ENCODE measurements around the gene MS4A15. TPM values are rescaled to one million over a fixed set of nuclear protein-coding genes. Genes with fewer than 3 reads are reported as not detected.

Gene MS4A15
- total and polyA plus RNA-seq, 2 donors (not counting 1 experiment from before 2014, with no cell fraction given): not detected

DNA sequence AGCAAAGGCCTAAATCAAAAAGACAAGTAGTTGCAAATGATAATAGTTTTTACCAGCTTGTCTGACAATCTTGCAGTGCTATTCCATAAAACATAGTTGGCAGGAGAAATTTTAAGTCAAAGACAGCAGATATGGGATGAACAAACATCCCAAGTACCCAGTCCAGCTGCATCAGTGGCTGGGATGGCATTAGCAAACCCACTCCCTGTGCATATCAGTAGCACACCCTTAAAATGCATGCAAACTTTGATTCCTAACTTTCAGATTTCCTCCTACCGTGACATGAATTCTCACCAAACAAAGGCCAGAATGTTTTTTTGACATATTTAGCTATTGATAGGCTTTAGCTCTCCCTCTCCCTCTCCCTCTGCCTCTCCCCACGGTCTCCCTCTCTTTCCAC is 57.4 kb downstream of the MS4A15 start:
- no peak overlapping the region for H3K4me2 ChIP-seq (replicated peaks; ENCODE audit: low read depth, low read length, poor library complexity, severe bottlenecking)
- POLR2A ChIA-PET: no interaction called here
- H3K4me3 ChIP-seq (ENCODE audit: control extremely low read depth in 1 of 5, extremely low read depth in 1 of 5, insufficient read depth in 1 of 5, low read depth in 2 of 5, low read length in 4 of 5): no peak overlapping the region
- no peak for TF ChIP-seq EZH2 (IDR thresholded peaks at IDR 0.05; ENCODE audit: borderline replicate concordance, insufficient read depth, low read depth, low read length, poor library complexity, severe bottlenecking)
- TF ChIP-seq, protein P1, sequence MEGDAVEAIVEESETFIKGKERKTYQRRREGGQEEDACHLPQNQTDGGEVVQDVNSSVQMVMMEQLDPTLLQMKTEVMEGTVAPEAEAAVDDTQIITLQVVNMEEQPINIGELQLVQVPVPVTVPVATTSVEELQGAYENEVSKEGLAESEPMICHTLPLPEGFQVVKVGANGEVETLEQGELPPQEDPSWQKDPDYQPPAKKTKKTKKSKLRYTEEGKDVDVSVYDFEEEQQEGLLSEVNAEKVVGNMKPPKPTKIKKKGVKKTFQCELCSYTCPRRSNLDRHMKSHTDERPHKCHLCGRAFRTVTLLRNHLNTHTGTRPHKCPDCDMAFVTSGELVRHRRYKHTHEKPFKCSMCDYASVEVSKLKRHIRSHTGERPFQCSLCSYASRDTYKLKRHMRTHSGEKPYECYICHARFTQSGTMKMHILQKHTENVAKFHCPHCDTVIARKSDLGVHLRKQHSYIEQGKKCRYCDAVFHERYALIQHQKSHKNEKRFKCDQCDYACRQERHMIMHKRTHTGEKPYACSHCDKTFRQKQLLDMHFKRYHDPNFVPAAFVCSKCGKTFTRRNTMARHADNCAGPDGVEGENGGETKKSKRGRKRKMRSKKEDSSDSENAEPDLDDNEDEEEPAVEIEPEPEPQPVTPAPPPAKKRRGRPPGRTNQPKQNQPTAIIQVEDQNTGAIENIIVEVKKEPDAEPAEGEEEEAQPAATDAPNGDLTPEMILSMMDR (IDR thresholded peaks at IDR 0.05): no peak
- no peak overlapping the region for H3K4me3 Mint-ChIP-seq
- no peaks in the 10 kb centered on the region for H3K36me3 ChIP-seq (replicated peaks in 1 of 2; ENCODE audit: control extremely low read depth in 1 of 2, control insufficient read depth in 1 of 2, extremely low read depth in 1 of 2, insufficient read depth in 2 of 2, low read length in 1 of 2)
- H4K20me1 ChIP-seq (ENCODE audit: control insufficient read depth, insufficient read depth, low read length, poor library complexity, severe bottlenecking): no peaks in the 10 kb centered on the region
- no peak overlapping the region for H3K9ac ChIP-seq (ENCODE audit: low read length)
- no peak for DNase-seq
- ATAC-seq (ENCODE audit: low read depth): no peak
- H2AFZ ChIP-seq (ENCODE audit: insufficient read depth, low read depth, low read length, poor library complexity, severe bottlenecking): no peak overlapping the region
- peaks cover 27% of the 10 kb centered on the region for H3K27me3 Mint-ChIP-seq
- H3K27ac ChIP-seq (ENCODE audit: low read length in 2 of 2): no peak overlapping the region
- intact Hi-C loops (cut with micrococcal nuclease): no loop called here
- peaks cover 6% of the 10 kb centered on the region for H3K9me3 Mint-ChIP-seq (ENCODE audit: insufficient read depth)
- CTCF ChIA-PET: no interaction called here
- H3K79me2 ChIP-seq (ENCODE audit: control insufficient read depth, insufficient read depth, low read length): no peaks in the 10 kb centered on the region
- peaks cover 0 to 20% (median 12%) of the 10 kb centered on the region in 3 donors for H3K9me3 ChIP-seq (ENCODE audit: control extremely low read depth in 1 of 3, control insufficient read depth in 2 of 3, insufficient read depth in 1 of 3, low read length in 2 of 3)
- peaks cover 0 to 3% (median 0%) of the 10 kb centered on the region in 4 experiments for H3K27me3 ChIP-seq (replicated peaks in 1 of 4; ENCODE audit: control extremely low read depth in 1 of 4, control insufficient read depth in 3 of 4, insufficient read depth in 4 of 4, low read length in 3 of 4)
- H3K27ac Mint-ChIP-seq: no peak overlapping the region
- no CpG with 5 or more reads among the region's 2 CpGs for WGBS (ENCODE audit: insufficient coverage)
- H3K4me1 ChIP-seq (ENCODE audit: control insufficient read depth in 2 of 2, insufficient read depth in 2 of 2, low read length in 2 of 2): no peaks in the 10 kb centered on the region
- no peaks in the 10 kb centered on the region for H3K4me1 Mint-ChIP-seq

DNA sequence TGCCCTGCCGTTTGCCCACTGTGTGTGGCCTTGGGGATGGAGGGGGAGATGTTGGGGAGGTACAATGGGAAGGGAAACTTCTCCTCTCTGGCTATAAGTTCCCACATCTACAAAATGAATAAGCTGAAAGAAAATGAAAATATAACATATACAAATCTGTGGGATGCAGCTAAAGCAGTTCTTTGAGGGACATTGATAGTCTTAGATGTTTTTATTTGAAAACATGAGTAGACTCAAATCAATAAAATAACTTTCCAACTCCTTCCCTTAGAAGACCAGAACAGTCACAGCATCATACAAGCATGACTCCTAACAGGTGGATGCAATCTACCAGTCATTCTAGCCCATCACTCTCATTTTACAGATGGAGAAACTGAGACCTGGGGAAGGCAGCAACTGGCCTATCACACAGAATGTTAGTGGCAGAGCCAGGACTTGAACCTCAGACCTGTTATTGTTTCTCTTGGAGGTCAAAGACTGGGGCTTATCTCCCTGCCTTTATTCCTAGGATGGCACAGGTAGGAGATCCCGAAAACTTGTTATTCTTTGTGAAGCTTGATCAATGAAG is 60.0 kb downstream of the MS4A15 start:
- H3K9ac ChIP-seq (ENCODE audit: low read length): no peak overlapping the region
- no peaks in the 10 kb centered on the region for H3K79me2 ChIP-seq (ENCODE audit: control insufficient read depth, insufficient read depth, low read length)
- H3K27ac ChIP-seq (ENCODE audit: low read length in 2 of 2): no peak overlapping the region
- no peak for TF ChIP-seq EZH2 (IDR thresholded peaks at IDR 0.05; ENCODE audit: borderline replicate concordance, insufficient read depth, low read depth, low read length, poor library complexity, severe bottlenecking)
- TF ChIP-seq, protein P1 (IDR thresholded peaks at IDR 0.05): no peak
- 100% methylated on average over 1 of the region's 2 CpGs for WGBS (ENCODE audit: insufficient coverage)
- DNase-seq: no peak
- H3K9me3 ChIP-seq (ENCODE audit: control extremely low read depth in 1 of 3, control insufficient read depth in 2 of 3, insufficient read depth in 1 of 3, low read length in 2 of 3): peaks cover 0 to 20% (median 12%) of the 10 kb centered on the region in 3 donors
- Mint-ChIP-seq H3K4me1 (no peaks in the 10 kb centered on the region), H3K4me3 (no peak overlapping the region), H3K9me3 (ENCODE audit: insufficient read depth) (peaks cover 6% of the 10 kb centered on the region), H3K27ac (no peak overlapping the region), H3K27me3 (peaks cover 14% of the 10 kb centered on the region)
- H3K4me3 ChIP-seq (ENCODE audit: control extremely low read depth in 1 of 5, extremely low read depth in 1 of 5, insufficient read depth in 1 of 5, low read depth in 2 of 5, low read length in 4 of 5): no peak overlapping the region
- H2AFZ ChIP-seq (ENCODE audit: insufficient read depth, low read depth, low read length, poor library complexity, severe bottlenecking): no peak overlapping the region
- CTCF ChIA-PET: no interaction called here
- H3K27me3 ChIP-seq (replicated peaks in 1 of 4; ENCODE audit: control extremely low read depth in 1 of 4, control insufficient read depth in 3 of 4, insufficient read depth in 4 of 4, low read length in 3 of 4): peaks cover 0 to 3% (median 0%) of the 10 kb centered on the region in 4 experiments
- H4K20me1 ChIP-seq (ENCODE audit: control insufficient read depth, insufficient read depth, low read length, poor library complexity, severe bottlenecking): no peaks in the 10 kb centered on the region
- intact Hi-C loops (cut with micrococcal nuclease): no loop called here
- H3K4me1 ChIP-seq (ENCODE audit: control insufficient read depth in 2 of 2, insufficient read depth in 2 of 2, low read length in 2 of 2): no peaks in the 10 kb centered on the region
- ATAC-seq (ENCODE audit: low read depth): no peak
- H3K36me3 ChIP-seq (replicated peaks in 1 of 2; ENCODE audit: control extremely low read depth in 1 of 2, control insufficient read depth in 1 of 2, extremely low read depth in 1 of 2, insufficient read depth in 2 of 2, low read length in 1 of 2): no peaks in the 10 kb centered on the region
- H3K4me2 ChIP-seq (replicated peaks; ENCODE audit: low read depth, low read length, poor library complexity, severe bottlenecking): no peak overlapping the region
- POLR2A ChIA-PET: no interaction called here

Data from B cell (primary cell).